Chondrocyte (in vitro differentiated cells): ENCODE measurements around the gene SRD5A1. TPM values are rescaled to one million over a fixed set of nuclear protein-coding genes. Genes with fewer than 3 reads are reported as not detected.

Source experiments
- DNase-seq: peaks from one replicate; pipeline ENCODE4 v3.0.0; 2021; ENCODE audit warnings: mixed read lengths, low spot score
- H3K27ac Mint-ChIP-seq: one replicate; pipeline ENCODE4 v1.8.0; 2021; ENCODE audit warnings: mild to moderate bottlenecking, moderate library complexity, mixed read lengths; ENCODE audit not compliant: unreplicated experiment
- H3K27me3 Mint-ChIP-seq: 2 replicates; pipeline ENCODE4 v1.8.0; 2021; ENCODE audit warnings: low read depth, mixed read lengths
- H3K36me3 Mint-ChIP-seq: 2 replicates; pipeline ENCODE4 v1.8.0; 2021; ENCODE audit warnings: low read depth, mixed read lengths
- H3K4me1 Mint-ChIP-seq: 2 replicates; pipeline ENCODE4 v1.8.0; 2021; ENCODE audit warnings: low read depth, mild to moderate bottlenecking, mixed read lengths
- H3K4me3 Mint-ChIP-seq: one replicate; pipeline ENCODE4 v1.8.0; 2021; ENCODE audit warnings: mild to moderate bottlenecking, moderate library complexity, mixed read lengths; ENCODE audit not compliant: unreplicated experiment
- H3K9me3 Mint-ChIP-seq: 2 replicates; pipeline ENCODE4 v1.8.0; 2021; ENCODE audit warnings: low read depth, mixed read lengths
- CTCF ChIP-seq: fragments of 200-600 bp; sonication (generic); IDR thresholded peaks from 2 replicates; pipeline ENCODE4 v1.5.0; 2021; ENCODE audit warnings: antibody characterized with exemption, mild to moderate bottlenecking, moderate library complexity
- total RNA-seq: library from RNA; stranded (reverse); gene quantifications from 3 replicates; pipeline ENCODE4 v1.2.1, GENCODE V29; 2021

Gene SRD5A1
- total RNA-seq, 1 donor from 2014 or later, result 32.3 TPM

GRCh38 chr5:6681682-6682081 is 48.4 kb downstream of the SRD5A1 start:
- DNase-seq, result no peak
- H3K27ac Mint-ChIP-seq, result no peak overlapping the region
- H3K27me3 Mint-ChIP-seq, result peaks cover 6% of the 10 kb centered on the region
- H3K9me3 Mint-ChIP-seq, result no peaks in the 10 kb centered on the region
- H3K4me3 Mint-ChIP-seq, result no peak overlapping the region
- peaks cover 2% of the 10 kb centered on the region for H3K4me1 Mint-ChIP-seq
- no peak for TF ChIP-seq CTCF
- H3K36me3 Mint-ChIP-seq, result no peaks in the 10 kb centered on the region

- Mint-ChIP-seq H3K4me3 (no peak overlapping the region), H3K27me3 (peaks cover 6% of the 10 kb centered on the region), H3K4me1 (peaks cover 5% of the 10 kb centered on the region), H3K9me3 (no peaks in the 10 kb centered on the region), H3K27ac (no peak overlapping the region), H3K36me3 (no peaks in the 10 kb centered on the region)
- no peak for TF ChIP-seq CTCF
- no peak for DNase-seq
These were observed 49.0 kb downstream of the SRD5A1 start for GRCh38 chr5:6682239-6682638.

- no peak overlapping the region for H3K27ac Mint-ChIP-seq
- peaks cover 6% of the 10 kb centered on the region for H3K27me3 Mint-ChIP-seq
- no peak overlapping the region for H3K4me3 Mint-ChIP-seq
- peaks cover 9% of the 10 kb centered on the region for H3K4me1 Mint-ChIP-seq
- no peak for DNase-seq
- no peaks in the 10 kb centered on the region for H3K9me3 Mint-ChIP-seq
- no peaks in the 10 kb centered on the region for H3K36me3 Mint-ChIP-seq
- TF ChIP-seq CTCF, result no peak
These were observed 50.0 kb downstream of the SRD5A1 start for GRCh38 chr5:6683241-6683640.

GRCh38 chr5:6684075-6684474 is 50.8 kb downstream of the SRD5A1 start:
- H3K4me3 Mint-ChIP-seq, result no peak overlapping the region
- TF ChIP-seq CTCF, result no peak
- no peak for DNase-seq
- H3K9me3 Mint-ChIP-seq, result no peaks in the 10 kb centered on the region
- peaks cover 6% of the 10 kb centered on the region for H3K27me3 Mint-ChIP-seq
- H3K4me1 Mint-ChIP-seq, result peaks cover 9% of the 10 kb centered on the region
- no peak overlapping the region for H3K27ac Mint-ChIP-seq
- H3K36me3 Mint-ChIP-seq, result no peaks in the 10 kb centered on the region

- no peak for DNase-seq
- H3K4me3 Mint-ChIP-seq, result peak overlapping the region; percentile 40
- no peak overlapping the region for H3K27ac Mint-ChIP-seq
- peaks cover 9% of the 10 kb centered on the region for H3K4me1 Mint-ChIP-seq
- H3K36me3 Mint-ChIP-seq, result no peaks in the 10 kb centered on the region
- H3K9me3 Mint-ChIP-seq, result no peaks in the 10 kb centered on the region
- TF ChIP-seq CTCF, result no peak
- peaks cover 17% of the 10 kb centered on the region for H3K27me3 Mint-ChIP-seq
These were observed 53.3 kb downstream of the SRD5A1 start for GRCh38 chr5:6686501-6686900.
